Thyroid gland (tissue), 4 donors: ENCODE measurements around the gene TSEN34.

Experiments used
- CTCF ChIP-seq, 6 experiments: fragments of 200-600 bp in 3 of 6; fragments of 450-650 bp in 3 of 6; sonication (generic) in 3 of 6; IDR thresholded peaks; one replicate each; pipeline ENCODE4 v1.5.1; 2016 to 2019; ENCODE audit warnings: antibody characterized with exemption in 6 of 6, mild to moderate bottlenecking in 2 of 6, inconsistent platforms in 1 of 6, moderate library complexity in 1 of 6
- POLR2A ChIP-seq, 2 donors: fragments of 450-650 bp; IDR thresholded peaks; one replicate each; pipeline ENCODE4 v1.6.1; 2017; ENCODE audit warnings: antibody characterized with exemption in 2 of 2, mild to moderate bottlenecking in 2 of 2, moderate library complexity in 1 of 2

GRCh38 chr19:54190503-54191010, 551 bp upstream of the TSEN34 start:
- no peak for TF ChIP-seq CTCF (IDR thresholded peaks at IDR 0.05)
- TF ChIP-seq POLR2A (IDR thresholded peaks at IDR 0.05), result no peak
